ENCODE measurements around the gene STARD7.

The STARD7 gene

DNA sequence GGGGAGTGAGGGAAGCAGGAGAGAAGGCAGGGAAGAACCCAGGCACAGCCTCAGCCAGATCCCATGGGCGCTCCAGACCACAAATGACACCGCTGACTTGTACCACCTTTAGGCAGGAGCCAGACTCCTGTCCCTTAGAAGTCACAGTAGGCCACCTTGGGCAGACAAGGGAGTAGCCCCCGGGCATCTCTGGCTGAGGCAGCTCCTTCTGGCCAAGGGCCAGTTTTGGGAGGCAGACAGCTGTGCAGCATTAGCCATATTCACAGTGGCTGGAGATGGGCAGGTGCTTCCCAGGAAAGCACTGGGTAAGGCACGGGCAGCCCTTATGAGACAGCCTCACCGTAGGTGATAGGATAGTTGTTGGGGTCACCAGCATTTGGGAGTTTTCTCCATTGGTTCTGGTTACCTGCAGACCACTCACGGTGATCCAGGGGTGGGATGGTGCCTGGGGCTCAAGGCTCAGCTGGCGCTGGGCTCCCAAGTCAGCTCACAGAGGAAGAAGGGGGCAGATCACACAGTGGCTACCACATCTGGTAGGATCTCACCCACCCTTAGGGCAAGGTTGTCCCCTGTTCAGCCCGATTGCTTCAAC is 72.4 kb downstream of the STARD7 start:
- no peak for ATAC-seq
- TF ChIP-seq ZC3H10 (CRISPR knock-in tag; IDR thresholded peaks at IDR 0.05) (no peak), CSDC2 (CRISPR knock-in tag; IDR thresholded peaks at IDR 0.05) (no peak), BACH2 (CRISPR knock-in tag; IDR thresholded peaks at IDR 0.05; ENCODE audit: borderline replicate concordance) (no peak), ZNF70 (CRISPR knock-in tag; IDR thresholded peaks at IDR 0.05) (no peak)

DNA sequence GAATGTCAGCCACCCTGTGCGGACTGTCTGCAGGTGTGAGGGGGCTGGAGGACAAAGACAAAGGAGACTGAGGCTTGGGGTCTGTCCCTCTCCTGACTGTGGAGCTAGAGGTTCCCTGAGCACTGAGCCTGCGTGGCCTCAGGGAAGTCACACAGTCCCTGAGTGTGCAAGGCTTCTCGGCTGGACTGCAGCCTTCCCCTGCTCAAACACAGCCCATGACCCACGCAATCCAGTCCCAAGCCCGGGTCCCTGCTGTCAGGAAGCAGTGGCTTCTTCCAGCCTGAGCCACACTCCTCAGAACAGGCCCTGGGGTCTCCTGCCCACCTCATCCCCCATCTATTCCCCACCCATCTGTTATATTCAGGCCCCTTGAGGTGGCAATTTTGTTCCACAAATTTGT is 73.0 kb downstream of the STARD7 start:
- no peak for ATAC-seq
- TF ChIP-seq, protein P1, sequence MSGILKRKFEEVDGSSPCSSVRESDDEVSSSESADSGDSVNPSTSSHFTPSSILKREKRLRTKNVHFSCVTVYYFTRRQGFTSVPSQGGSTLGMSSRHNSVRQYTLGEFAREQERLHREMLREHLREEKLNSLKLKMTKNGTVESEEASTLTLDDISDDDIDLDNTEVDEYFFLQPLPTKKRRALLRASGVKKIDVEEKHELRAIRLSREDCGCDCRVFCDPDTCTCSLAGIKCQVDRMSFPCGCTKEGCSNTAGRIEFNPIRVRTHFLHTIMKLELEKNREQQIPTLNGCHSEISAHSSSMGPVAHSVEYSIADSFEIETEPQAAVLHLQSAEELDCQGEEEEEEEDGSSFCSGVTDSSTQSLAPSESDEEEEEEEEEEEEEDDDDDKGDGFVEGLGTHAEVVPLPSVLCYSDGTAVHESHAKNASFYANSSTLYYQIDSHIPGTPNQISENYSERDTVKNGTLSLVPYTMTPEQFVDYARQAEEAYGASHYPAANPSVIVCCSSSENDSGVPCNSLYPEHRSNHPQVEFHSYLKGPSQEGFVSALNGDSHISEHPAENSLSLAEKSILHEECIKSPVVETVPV (CRISPR knock-in tag; IDR thresholded peaks at IDR 0.05) = no peak
- TF ChIP-seq ISL1 (CRISPR knock-in tag; IDR thresholded peaks at IDR 0.05) (no peak), ZC3H10 (CRISPR knock-in tag; IDR thresholded peaks at IDR 0.05) (no peak)

DNA sequence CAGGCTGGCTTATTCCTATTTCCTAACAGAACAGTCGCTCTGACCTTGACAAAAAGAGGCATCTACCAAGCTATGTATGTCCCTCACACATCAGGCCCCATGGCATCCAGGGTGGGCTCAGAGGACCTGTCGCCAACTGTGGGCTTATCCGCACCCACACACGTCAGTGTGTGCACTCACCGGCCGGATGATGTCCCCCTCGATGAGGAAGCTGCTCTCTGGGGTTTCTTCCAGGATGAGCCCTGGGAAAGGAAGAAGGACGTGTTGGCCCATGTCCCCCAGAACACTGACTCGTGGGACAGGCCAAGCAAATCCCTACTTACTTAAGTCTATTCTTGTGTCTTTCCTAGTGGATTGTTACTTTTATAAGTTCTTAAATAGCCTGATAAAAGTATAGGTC is 73.5 kb downstream of the STARD7 start:
- no peak for ATAC-seq
- TF ChIP-seq TOX (CRISPR knock-in tag; IDR thresholded peaks at IDR 0.05; ENCODE audit: borderline replicate concordance) (no peak), ZNF70 (CRISPR knock-in tag; IDR thresholded peaks at IDR 0.05) (no peak), TCF4 (CRISPR knock-in tag; IDR thresholded peaks at IDR 0.05; ENCODE audit: borderline replicate concordance) (no peak), ZFP3 (CRISPR knock-in tag; IDR thresholded peaks at IDR 0.05) (no peak), ISL1 (CRISPR knock-in tag; IDR thresholded peaks at IDR 0.05) (no peak), BACH2 (CRISPR knock-in tag; IDR thresholded peaks at IDR 0.05; ENCODE audit: borderline replicate concordance) (no peak), ARNTL (CRISPR knock-in tag; IDR thresholded peaks at IDR 0.05; ENCODE audit: borderline replicate concordance, low read depth) (no peak)
- TF ChIP-seq, protein P2, sequence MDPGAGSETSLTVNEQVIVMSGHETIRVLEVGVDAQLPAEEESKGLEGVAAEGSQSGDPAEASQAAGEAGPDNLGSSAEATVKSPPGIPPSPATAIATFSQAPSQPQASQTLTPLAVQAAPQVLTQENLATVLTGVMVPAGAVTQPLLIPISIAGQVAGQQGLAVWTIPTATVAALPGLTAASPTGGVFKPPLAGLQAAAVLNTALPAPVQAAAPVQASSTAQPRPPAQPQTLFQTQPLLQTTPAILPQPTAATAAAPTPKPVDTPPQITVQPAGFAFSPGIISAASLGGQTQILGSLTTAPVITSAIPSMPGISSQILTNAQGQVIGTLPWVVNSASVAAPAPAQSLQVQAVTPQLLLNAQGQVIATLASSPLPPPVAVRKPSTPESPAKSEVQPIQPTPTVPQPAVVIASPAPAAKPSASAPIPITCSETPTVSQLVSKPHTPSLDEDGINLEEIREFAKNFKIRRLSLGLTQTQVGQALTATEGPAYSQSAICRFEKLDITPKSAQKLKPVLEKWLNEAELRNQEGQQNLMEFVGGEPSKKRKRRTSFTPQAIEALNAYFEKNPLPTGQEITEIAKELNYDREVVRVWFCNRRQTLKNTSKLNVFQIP (CRISPR knock-in tag; IDR thresholded peaks at IDR 0.05; ENCODE audit: borderline replicate concordance, low read depth) = no peak
- TF ChIP-seq, protein P3, sequence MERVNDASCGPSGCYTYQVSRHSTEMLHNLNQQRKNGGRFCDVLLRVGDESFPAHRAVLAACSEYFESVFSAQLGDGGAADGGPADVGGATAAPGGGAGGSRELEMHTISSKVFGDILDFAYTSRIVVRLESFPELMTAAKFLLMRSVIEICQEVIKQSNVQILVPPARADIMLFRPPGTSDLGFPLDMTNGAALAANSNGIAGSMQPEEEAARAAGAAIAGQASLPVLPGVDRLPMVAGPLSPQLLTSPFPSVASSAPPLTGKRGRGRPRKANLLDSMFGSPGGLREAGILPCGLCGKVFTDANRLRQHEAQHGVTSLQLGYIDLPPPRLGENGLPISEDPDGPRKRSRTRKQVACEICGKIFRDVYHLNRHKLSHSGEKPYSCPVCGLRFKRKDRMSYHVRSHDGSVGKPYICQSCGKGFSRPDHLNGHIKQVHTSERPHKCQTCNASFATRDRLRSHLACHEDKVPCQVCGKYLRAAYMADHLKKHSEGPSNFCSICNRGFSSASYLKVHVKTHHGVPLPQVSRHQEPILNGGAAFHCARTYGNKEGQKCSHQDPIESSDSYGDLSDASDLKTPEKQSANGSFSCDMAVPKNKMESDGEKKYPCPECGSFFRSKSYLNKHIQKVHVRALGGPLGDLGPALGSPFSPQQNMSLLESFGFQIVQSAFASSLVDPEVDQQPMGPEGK (CRISPR knock-in tag; IDR thresholded peaks at IDR 0.05; ENCODE audit: borderline replicate concordance) = no peak
- TF ChIP-seq, protein P4, sequence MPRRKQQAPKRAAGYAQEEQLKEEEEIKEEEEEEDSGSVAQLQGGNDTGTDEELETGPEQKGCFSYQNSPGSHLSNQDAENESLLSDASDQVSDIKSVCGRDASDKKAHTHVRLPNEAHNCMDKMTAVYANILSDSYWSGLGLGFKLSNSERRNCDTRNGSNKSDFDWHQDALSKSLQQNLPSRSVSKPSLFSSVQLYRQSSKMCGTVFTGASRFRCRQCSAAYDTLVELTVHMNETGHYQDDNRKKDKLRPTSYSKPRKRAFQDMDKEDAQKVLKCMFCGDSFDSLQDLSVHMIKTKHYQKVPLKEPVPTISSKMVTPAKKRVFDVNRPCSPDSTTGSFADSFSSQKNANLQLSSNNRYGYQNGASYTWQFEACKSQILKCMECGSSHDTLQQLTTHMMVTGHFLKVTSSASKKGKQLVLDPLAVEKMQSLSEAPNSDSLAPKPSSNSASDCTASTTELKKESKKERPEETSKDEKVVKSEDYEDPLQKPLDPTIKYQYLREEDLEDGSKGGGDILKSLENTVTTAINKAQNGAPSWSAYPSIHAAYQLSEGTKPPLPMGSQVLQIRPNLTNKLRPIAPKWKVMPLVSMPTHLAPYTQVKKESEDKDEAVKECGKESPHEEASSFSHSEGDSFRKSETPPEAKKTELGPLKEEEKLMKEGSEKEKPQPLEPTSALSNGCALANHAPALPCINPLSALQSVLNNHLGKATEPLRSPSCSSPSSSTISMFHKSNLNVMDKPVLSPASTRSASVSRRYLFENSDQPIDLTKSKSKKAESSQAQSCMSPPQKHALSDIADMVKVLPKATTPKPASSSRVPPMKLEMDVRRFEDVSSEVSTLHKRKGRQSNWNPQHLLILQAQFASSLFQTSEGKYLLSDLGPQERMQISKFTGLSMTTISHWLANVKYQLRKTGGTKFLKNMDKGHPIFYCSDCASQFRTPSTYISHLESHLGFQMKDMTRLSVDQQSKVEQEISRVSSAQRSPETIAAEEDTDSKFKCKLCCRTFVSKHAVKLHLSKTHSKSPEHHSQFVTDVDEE (CRISPR knock-in tag; IDR thresholded peaks at IDR 0.05) = no peak
